HCT116 (cell line): ENCODE results near the gene ZBTB6. TPM values are rescaled to one million over a fixed set of nuclear protein-coding genes. Genes with fewer than 3 reads are reported as not detected.

Source experiments
- ATAC-seq: fragments of 200-7000 bp; cut with Tn5 transposase; 2 replicates; pipeline ENCODE4 v1.9.1; 2020; ENCODE audit warnings: mild to moderate bottlenecking, moderate library complexity
- BruUV-seq: library from RNA; stranded (reverse); fragments of 400-500 nt; replicated peaks from 2 replicates; lab custom pipeline; 2021; lab: Mats Ljungman, UMichigan
- CTCF ChIA-PET: fragments of 300-600 bp; sonication (Branson Sonifier 250); formaldehyde crosslinking; loops from one replicate; lab custom pipeline; 2021; ENCODE audit warnings: antibody characterized with exemption; lab: Charles Lee
- POLR2A ChIA-PET: fragments of 300-600, 350-600 bp; sonication (Branson Sonifier 250); formaldehyde crosslinking; loops from one replicate; lab custom pipeline; 2021; ENCODE audit warnings: antibody characterized with exemption; lab: Charles Lee
- RAD21 ChIA-PET, 2 experiments: fragments of 300-600 bp; sonication (Branson Sonifier 250); formaldehyde crosslinking; loops; one replicate each; lab custom pipeline; 2023; ENCODE audit warnings: low total read pairs in 2 of 2; ENCODE audit not compliant: uncharacterized antibody in 2 of 2, unreplicated experiment in 2 of 2, low non-redundant PET in 1 of 2; lab: Charles Lee
- DNase-seq: peaks from one replicate; pipeline ENCODE4 v3.0.0-alpha.2; 2010; ENCODE audit warnings: low read depth, low spot score
- H2AFZ ChIP-seq: fragments of 200-600 bp; shearing (Covaris generic), sonication (generic); 2 replicates; pipeline ENCODE4 v1.6.1; 2017; ENCODE audit warnings: low read depth, mixed run types, mixed read lengths, antibody characterized with exemption, low read length; ENCODE audit not compliant: poor library complexity, severe bottlenecking
- H3K27ac ChIP-seq: 2 replicates; pipeline ENCODE4 v1.5.1; 2012; ENCODE audit warnings: low read depth, low read length
- H3K27me3 ChIP-seq: fragments of 200-600 bp; sonication (generic); 2 replicates; pipeline ENCODE4 v1.6.1; 2016; ENCODE audit warnings: mixed run types, low read length, mixed read lengths; ENCODE audit not compliant: insufficient read depth
- H3K36me3 ChIP-seq, 2 experiments: fragments of 200-500 bp in 1 of 2; fragments of 200-600 bp in 1 of 2; sonication (Bioruptor generic) in 1 of 2; sonication (generic) in 1 of 2; 2 replicates each; pipeline versions ENCODE4 v1.5.1 to v1.6.1; 2014 to 2016; ENCODE audit warnings: low read length in 2 of 2, inconsistent platforms in 1 of 2, mixed read lengths in 1 of 2, mixed run types in 1 of 2; ENCODE audit not compliant: insufficient read depth in 2 of 2, control insufficient read depth in 1 of 2
- H3K4me1 ChIP-seq, 2 experiments: fragments of 200-600 bp in 1 of 2; sonication (generic) in 1 of 2; 2 replicates each; pipeline versions ENCODE4 v1.5.1 to v1.6.1; 2012 to 2017; ENCODE audit warnings: low read length in 2 of 2, inconsistent platforms in 1 of 2, mild to moderate bottlenecking in 1 of 2, mixed read lengths in 1 of 2, mixed run types in 1 of 2, moderate library complexity in 1 of 2; ENCODE audit not compliant: insufficient read depth in 2 of 2, control insufficient read depth in 1 of 2
- H3K4me2 ChIP-seq: fragments of 200-600 bp; sonication (generic); 2 replicates; pipeline ENCODE4 v1.6.1; 2017; ENCODE audit warnings: mixed run types, low read length, mixed read lengths
- H3K4me3 ChIP-seq, 2 experiments: fragments of 200-600 bp in 1 of 2; sonication (generic) in 1 of 2; replicated peaks in 1 of 2; 2 replicates each; pipeline ENCODE4 v1.5.1; 2011 to 2016; ENCODE audit warnings: low read length in 2 of 2, control low read depth in 1 of 2, low read depth in 1 of 2, mild to moderate bottlenecking in 1 of 2, mixed read lengths in 1 of 2, mixed run types in 1 of 2
- H3K79me2 ChIP-seq: fragments of 200-600 bp; sonication (generic); 2 replicates; pipeline ENCODE4 v1.6.1; 2017; ENCODE audit warnings: mild to moderate bottlenecking, mixed run types, low read length, moderate library complexity, mixed read lengths; ENCODE audit not compliant: insufficient read depth
- H3K9ac ChIP-seq: fragments of 200-600 bp; sonication (generic); 2 replicates; pipeline ENCODE4 v1.6.1; 2016; ENCODE audit warnings: low read length, mixed read lengths
- H3K9me2 ChIP-seq: fragments of 200-600 bp; sonication (generic), shearing (Covaris generic); 2 replicates; pipeline ENCODE4 v1.6.1; 2017; ENCODE audit warnings: mixed run types, mild to moderate bottlenecking, moderate library complexity; ENCODE audit not compliant: insufficient read depth
- H3K9me3 ChIP-seq, 2 experiments: fragments of 200-500 bp in 1 of 2; fragments of 200-600 bp in 1 of 2; sonication (Bioruptor generic) in 1 of 2; sonication (generic) in 1 of 2; 2 replicates each; pipeline ENCODE4 v1.6.1; 2014 to 2017; ENCODE audit warnings: low read length in 2 of 2, mixed read lengths in 2 of 2, inconsistent platforms in 1 of 2, low read depth in 1 of 2, mild to moderate bottlenecking in 1 of 2, mixed run types in 1 of 2, moderate library complexity in 1 of 2; ENCODE audit not compliant: control insufficient read depth in 1 of 2, insufficient read depth in 1 of 2
- H4K20me1 ChIP-seq: fragments of 200-600 bp; sonication (generic), shearing (Covaris generic); 2 replicates; pipeline ENCODE4 v1.6.1; 2017; ENCODE audit warnings: mixed run types, mild to moderate bottlenecking, moderate library complexity; ENCODE audit not compliant: insufficient read depth
- CEBPB ChIP-seq: IDR thresholded peaks from 2 replicates; pipeline ENCODE4 v1.6.1; 2012; ENCODE audit warnings: low read depth
- EGR1 ChIP-seq: IDR thresholded peaks from 2 replicates; pipeline ENCODE4 v1.6.1; 2012; ENCODE audit warnings: low read depth
- ELF1 ChIP-seq: IDR thresholded peaks from 2 replicates; pipeline ENCODE4 v1.6.1; 2012; ENCODE audit warnings: low read depth, borderline replicate concordance
- EZH2 ChIP-seq: fragments of 200-600 bp; sonication (generic); IDR thresholded peaks from 2 replicates; pipeline ENCODE4 v1.6.1; 2017; ENCODE audit warnings: antibody characterized with exemption, mixed run types
- FOSL1 ChIP-seq: IDR thresholded peaks from 2 replicates; pipeline ENCODE4 v1.6.1; 2012; ENCODE audit warnings: low read depth
- JUND ChIP-seq: IDR thresholded peaks from 2 replicates; pipeline ENCODE4 v1.6.1; 2012
- POLR2A ChIP-seq: IDR thresholded peaks from 2 replicates; pipeline ENCODE4 v1.7.0; 2011; ENCODE audit warnings: borderline replicate concordance; ENCODE audit not compliant: insufficient read depth, insufficient read length; ENCODE audit errors: extremely low read depth
- POLR2AphosphoS5 ChIP-seq: IDR thresholded peaks from 2 replicates; pipeline ENCODE4 v1.6.1; 2011; ENCODE audit warnings: mild to moderate bottlenecking, low read depth, low read length, moderate library complexity
- RAD21 ChIP-seq: IDR thresholded peaks from 2 replicates; pipeline ENCODE4 v1.6.1; 2012; ENCODE audit warnings: low read depth, mild to moderate bottlenecking
- SP1 ChIP-seq: IDR thresholded peaks from 2 replicates; pipeline ENCODE4 v1.6.1; 2012; ENCODE audit warnings: low read depth
- SRF ChIP-seq: IDR thresholded peaks from 2 replicates; pipeline ENCODE4 v1.6.1; 2012; ENCODE audit warnings: low read depth
- TCF7L2 ChIP-seq: IDR thresholded peaks from 2 replicates; pipeline ENCODE4 v1.7.0; 2011; ENCODE audit warnings: borderline replicate concordance, inconsistent platforms; ENCODE audit not compliant: insufficient read depth, insufficient read length; ENCODE audit errors: extremely low read depth
- YY1 ChIP-seq: IDR thresholded peaks from 2 replicates; pipeline ENCODE4 v1.6.1; 2011; ENCODE audit warnings: low read length, low read depth, moderate library complexity, mild to moderate bottlenecking; ENCODE audit not compliant: insufficient replicate concordance; ENCODE audit errors: extremely low read depth
- ZFX ChIP-seq: fragments of 450-650 bp; IDR thresholded peaks from 2 replicates; pipeline ENCODE4 v1.6.1; 2017
- ZNF274 ChIP-seq: fragments of 200-500 bp; sonication (Bioruptor generic); IDR thresholded peaks from 2 replicates; pipeline ENCODE4 v1.6.1; 2014; ENCODE audit warnings: mild to moderate bottlenecking, low read depth, low read length, inconsistent platforms
- intact Hi-C: fragments of 100-400 bp; cut with micrococcal nuclease; formaldehyde crosslinking; loops from 2 replicates; pipeline ENCODE4 v1.10.0; 2022
- total RNA-seq: library from RNA; stranded (reverse); gene quantifications from one replicate; pipeline ENCODE4 v1.2.1, GENCODE V29; 2021; ENCODE audit not compliant: unreplicated experiment
- TF ChIP-seq, protein P1 (sequence below): IDR thresholded peaks from 2 replicates; pipeline ENCODE4 v1.6.1; 2012
- TF ChIP-seq, protein P2 (sequence below): IDR thresholded peaks from 2 replicates; pipeline ENCODE4 v1.6.1; 2012
- TF ChIP-seq, protein P3 (sequence below): IDR thresholded peaks from 2 replicates; pipeline ENCODE4 v1.6.1; 2012; ENCODE audit warnings: low read depth

ZBTB6 gene
- total RNA-seq, 1 experiment from 2014 or later = 12.3 TPM

DNA sequence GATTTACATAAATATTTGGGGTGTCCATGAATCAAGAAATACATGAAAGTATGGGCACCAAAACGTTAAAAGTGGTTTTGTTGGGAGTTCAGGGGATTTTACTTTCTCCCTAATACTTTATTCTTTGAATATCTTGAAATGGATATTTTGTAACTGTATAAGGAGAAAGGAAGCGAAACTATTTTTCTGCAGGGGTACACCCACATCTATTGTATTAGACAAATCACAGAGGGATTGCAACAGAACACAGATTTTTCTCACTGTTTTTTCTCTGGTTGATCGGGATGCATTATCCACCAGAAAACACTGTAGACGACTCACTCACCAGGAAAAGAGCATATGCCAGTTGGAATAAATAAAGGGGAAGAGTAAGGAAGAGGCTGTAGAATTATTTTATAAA is 26.5 kb upstream of the ZBTB6 start:
- no peak overlapping the region; the same call in 1 of the 2 replicates for H3K27ac ChIP-seq
- TF ChIP-seq YY1 (no peak), CEBPB (no peak), SP1 (no peak), ZNF274 (no peak), JUND (no peak), SRF (no peak), EZH2 (no peak), ZFX (no peak)
- TF ChIP-seq, protein P1, sequence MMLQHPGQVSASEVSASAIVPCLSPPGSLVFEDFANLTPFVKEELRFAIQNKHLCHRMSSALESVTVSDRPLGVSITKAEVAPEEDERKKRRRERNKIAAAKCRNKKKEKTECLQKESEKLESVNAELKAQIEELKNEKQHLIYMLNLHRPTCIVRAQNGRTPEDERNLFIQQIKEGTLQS = no peak
- TF ChIP-seq, protein P2, sequence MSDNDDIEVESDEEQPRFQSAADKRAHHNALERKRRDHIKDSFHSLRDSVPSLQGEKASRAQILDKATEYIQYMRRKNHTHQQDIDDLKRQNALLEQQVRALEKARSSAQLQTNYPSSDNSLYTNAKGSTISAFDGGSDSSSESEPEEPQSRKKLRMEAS = no peak
- CTCF ChIA-PET = no interaction called here

DNA sequence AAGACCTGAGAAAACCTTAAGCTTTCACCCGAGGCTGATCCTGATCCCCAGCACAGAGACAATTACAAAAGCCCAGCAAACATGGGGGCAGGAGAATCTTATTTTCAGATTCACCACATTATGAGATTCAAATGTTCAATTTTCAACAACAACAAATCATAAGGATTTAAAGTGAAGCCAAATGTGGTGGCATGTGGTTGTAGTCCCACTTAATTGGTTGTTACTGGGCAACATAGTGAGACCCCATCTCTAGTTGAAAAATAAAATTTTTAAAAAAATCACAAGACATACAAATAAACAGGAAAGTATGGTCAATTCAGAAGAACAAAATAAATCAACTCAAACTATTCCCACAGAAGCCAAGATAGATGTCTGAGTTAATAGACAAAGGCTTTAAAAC is 23.8 kb upstream of the ZBTB6 start:
- ChIA-PET RAD21 (no interaction called here), CTCF (no interaction called here), POLR2A (no interaction called here)
- Histone ChIP-seq H2AFZ (no peak overlapping the region), H3K9me2 (0 out of 2 replicates have a peak, but pooled peaks cover 3% of the 10 kb centered on the region), H4K20me1 (no peaks in the 10 kb centered on the region), H3K27ac (no peak overlapping the region), H3K4me3 (no peak overlapping the region), H3K27me3 (no peaks in the 10 kb centered on the region), H3K4me1 (peaks cover 2 to 19% of the 10 kb centered on the region in 2 experiments; a peak in 3 of 4 replicates), H3K9ac (no peak overlapping the region), H3K79me2 (peaks cover 63% of the 10 kb centered on the region), H3K4me2 (no peak overlapping the region), H3K36me3 (peaks cover 4 to 10% of the 10 kb centered on the region in 2 experiments; a peak in 2 of 4 replicates), H3K9me3 (no peaks in the 10 kb centered on the region)
- intact Hi-C loops = no loop called here
- DNase-seq (no peak), ATAC-seq (no peak)
- BruUV-seq = no TSS peak
- TF ChIP-seq FOSL1 (no peak), POLR2AphosphoS5 (no peak), POLR2A (no peak), SRF (no peak), ELF1 (no peak), RAD21 (no peak), TCF7L2 (no peak), EZH2 (no peak), ZNF274 (no peak), EGR1 (no peak)
- TF ChIP-seq, protein P3, sequence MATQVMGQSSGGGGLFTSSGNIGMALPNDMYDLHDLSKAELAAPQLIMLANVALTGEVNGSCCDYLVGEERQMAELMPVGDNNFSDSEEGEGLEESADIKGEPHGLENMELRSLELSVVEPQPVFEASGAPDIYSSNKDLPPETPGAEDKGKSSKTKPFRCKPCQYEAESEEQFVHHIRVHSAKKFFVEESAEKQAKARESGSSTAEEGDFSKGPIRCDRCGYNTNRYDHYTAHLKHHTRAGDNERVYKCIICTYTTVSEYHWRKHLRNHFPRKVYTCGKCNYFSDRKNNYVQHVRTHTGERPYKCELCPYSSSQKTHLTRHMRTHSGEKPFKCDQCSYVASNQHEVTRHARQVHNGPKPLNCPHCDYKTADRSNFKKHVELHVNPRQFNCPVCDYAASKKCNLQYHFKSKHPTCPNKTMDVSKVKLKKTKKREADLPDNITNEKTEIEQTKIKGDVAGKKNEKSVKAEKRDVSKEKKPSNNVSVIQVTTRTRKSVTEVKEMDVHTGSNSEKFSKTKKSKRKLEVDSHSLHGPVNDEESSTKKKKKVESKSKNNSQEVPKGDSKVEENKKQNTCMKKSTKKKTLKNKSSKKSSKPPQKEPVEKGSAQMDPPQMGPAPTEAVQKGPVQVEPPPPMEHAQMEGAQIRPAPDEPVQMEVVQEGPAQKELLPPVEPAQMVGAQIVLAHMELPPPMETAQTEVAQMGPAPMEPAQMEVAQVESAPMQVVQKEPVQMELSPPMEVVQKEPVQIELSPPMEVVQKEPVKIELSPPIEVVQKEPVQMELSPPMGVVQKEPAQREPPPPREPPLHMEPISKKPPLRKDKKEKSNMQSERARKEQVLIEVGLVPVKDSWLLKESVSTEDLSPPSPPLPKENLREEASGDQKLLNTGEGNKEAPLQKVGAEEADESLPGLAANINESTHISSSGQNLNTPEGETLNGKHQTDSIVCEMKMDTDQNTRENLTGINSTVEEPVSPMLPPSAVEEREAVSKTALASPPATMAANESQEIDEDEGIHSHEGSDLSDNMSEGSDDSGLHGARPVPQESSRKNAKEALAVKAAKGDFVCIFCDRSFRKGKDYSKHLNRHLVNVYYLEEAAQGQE = no peak
- TF ChIP-seq, protein P1 = no peak
- TF ChIP-seq, protein P2 = no peak

More for the DNA sequence above, 26.5 kb upstream of the ZBTB6 start:
- peaks cover 7 to 23% of the 10 kb centered on the region in 2 experiments; a peak in 3 of 4 replicates for H3K4me1 ChIP-seq
- no peaks in the 10 kb centered on the region for H3K27me3 ChIP-seq
- peaks cover 4 to 10% of the 10 kb centered on the region in 2 experiments; a peak in 2 of 4 replicates for H3K36me3 ChIP-seq
- H3K9ac ChIP-seq = no peak overlapping the region
- H3K79me2 ChIP-seq = peaks cover 64% of the 10 kb centered on the region
- H3K9me3 ChIP-seq = no peaks in the 10 kb centered on the region
- intact Hi-C loops = no loop called here
- H3K4me3 ChIP-seq = no peak overlapping the region
- RAD21 ChIA-PET = no interaction called here
- H3K4me2 ChIP-seq = peak overlapping the region; percentile 69
- no peak for ATAC-seq
- no peak for DNase-seq
- H2AFZ ChIP-seq = no peak overlapping the region
- H3K9me2 ChIP-seq = no peaks in the 10 kb centered on the region
- POLR2A ChIA-PET = interaction anchor here (1.7 kb wide), 1 partner anchor 8 kb away, joined by 25 read pairs; the partner anchor contains the start of gene ZBTB26
- no peaks in the 10 kb centered on the region for H4K20me1 ChIP-seq
- BruUV-seq = no TSS peak
